ENCODE data around the gene FBXW8. TPM values are rescaled to one million over a fixed set of nuclear protein-coding genes. Genes with fewer than 3 reads are reported as not detected.

The FBXW8 gene
- total RNA-seq, 2 experiments from 2014 or later = 7.0 to 8.5 TPM

GRCh38 chr12:116927244-116927940 is 16.6 kb downstream of the FBXW8 start:
- Mint-ChIP-seq H3K36me3 (ENCODE audit: low read depth) (peaks cover 26% of the 10 kb centered on the region), H3K9me3 (no peaks in the 10 kb centered on the region), H3K4me3 (no peak overlapping the region), H3K27ac (no peak overlapping the region), H3K4me1 (ENCODE audit: low read depth) (peaks cover 53% of the 10 kb centered on the region), H3K27me3 (no peaks in the 10 kb centered on the region)
- CTCF ChIA-PET = no interaction called here
- intact Hi-C loops (cut with micrococcal nuclease) = loop anchor here (10.0 kb wide), 2 partner anchors 193 to 207 kb away; partner anchors contain the start of genes RNFT2 and SPRING1
- POLR2A ChIA-PET = interaction anchor here (0.7 kb wide), 1 partner anchor 32 kb away, joined by 4 read pairs; no protein-coding TSS in a partner anchor
- ATAC-seq = no peak
- DNase-seq = no peak
- no peak for TF ChIP-seq CTCF (IDR thresholded peaks at IDR 0.05)

- no peak for TF ChIP-seq CTCF (IDR thresholded peaks at IDR 0.05)
Measured at GRCh38 chr12:116928504-116928903, 17.8 kb downstream of the FBXW8 start.

GRCh38 chr12:116929885-116930284 is 19.1 kb downstream of the FBXW8 start:
- intact Hi-C loops (cut with micrococcal nuclease) = loop anchor here (10.0 kb wide), 2 partner anchors 195 to 205 kb away; partner anchors contain the start of genes RNFT2 and SPRING1
- ChIA-PET CTCF (no interaction called here), POLR2A (no interaction called here)
- H3K4me1 Mint-ChIP-seq (ENCODE audit: low read depth) = peaks cover 36% of the 10 kb centered on the region
- no peaks in the 10 kb centered on the region for H3K9me3 Mint-ChIP-seq
- peaks cover 33% of the 10 kb centered on the region for H3K36me3 Mint-ChIP-seq (ENCODE audit: low read depth)
- H3K27ac Mint-ChIP-seq = no peak overlapping the region
- H3K4me3 Mint-ChIP-seq = no peak overlapping the region
- H3K27me3 Mint-ChIP-seq = no peaks in the 10 kb centered on the region
- DNase-seq = no peak
- TF ChIP-seq CTCF (IDR thresholded peaks at IDR 0.05) = no peak
- ATAC-seq = no peak

More at GRCh38 chr12:116928504-116928903, 17.8 kb downstream of the FBXW8 start:
- POLR2A ChIA-PET = no interaction called here
- Mint-ChIP-seq H3K27ac (no peak overlapping the region), H3K27me3 (no peaks in the 10 kb centered on the region), H3K4me1 (ENCODE audit: low read depth) (peaks cover 44% of the 10 kb centered on the region), H3K4me3 (no peak overlapping the region), H3K36me3 (ENCODE audit: low read depth) (peaks cover 26% of the 10 kb centered on the region), H3K9me3 (no peaks in the 10 kb centered on the region)
- intact Hi-C loops (cut with micrococcal nuclease) = loop anchor here (10.0 kb wide), 2 partner anchors 194 to 206 kb away; partner anchors contain the start of genes RNFT2 and SPRING1
- DNase-seq = no peak
- ATAC-seq = no peak
- CTCF ChIA-PET = no interaction called here

- DNase-seq = no peak
- H3K4me3 Mint-ChIP-seq = no peak overlapping the region
- H3K4me1 Mint-ChIP-seq (ENCODE audit: low read depth) = peaks cover 19% of the 10 kb centered on the region
- H3K36me3 Mint-ChIP-seq (ENCODE audit: low read depth) = peaks cover 33% of the 10 kb centered on the region
- CTCF ChIA-PET = no interaction called here
- POLR2A ChIA-PET = no interaction called here
- intact Hi-C loops (cut with micrococcal nuclease) = no loop called here
- no peak for TF ChIP-seq CTCF (IDR thresholded peaks at IDR 0.05)
- no peaks in the 10 kb centered on the region for H3K9me3 Mint-ChIP-seq
- H3K27me3 Mint-ChIP-seq = no peaks in the 10 kb centered on the region
- no peak overlapping the region for H3K27ac Mint-ChIP-seq
- ATAC-seq = no peak
Measured at GRCh38 chr12:116931665-116932064, 20.9 kb downstream of the FBXW8 start.

GRCh38 chr12:116933091-116933490 is 22.3 kb downstream of the FBXW8 start:
- no peak overlapping the region for H3K4me3 Mint-ChIP-seq

More at GRCh38 chr12:116933091-116933490, 22.3 kb downstream of the FBXW8 start:
- no peak for TF ChIP-seq CTCF (IDR thresholded peaks at IDR 0.05)
- peaks cover 32% of the 10 kb centered on the region for H3K36me3 Mint-ChIP-seq (ENCODE audit: low read depth)
- H3K27me3 Mint-ChIP-seq = no peaks in the 10 kb centered on the region
- ATAC-seq = no peak
- POLR2A ChIA-PET = no interaction called here
- intact Hi-C loops (cut with micrococcal nuclease) = no loop called here
- DNase-seq = no peak
- CTCF ChIA-PET = interaction anchor here (1.0 kb wide), 1 partner anchor 22 kb away, joined by 3 read pairs; no protein-coding TSS in a partner anchor
- H3K27ac Mint-ChIP-seq = no peak overlapping the region
- no peaks in the 10 kb centered on the region for H3K9me3 Mint-ChIP-seq
- H3K4me1 Mint-ChIP-seq (ENCODE audit: low read depth) = peaks cover 10% of the 10 kb centered on the region
